HepG2 (cell line): ENCODE results near the gene ZMYND19. TPM values are rescaled to one million over a fixed set of nuclear protein-coding genes. Genes with fewer than 3 reads are reported as not detected.

Experiments used
- ELF1 ChIP-seq: sonication (generic); formaldehyde crosslinking; IDR thresholded peaks from 2 replicates; pipeline ENCODE4 v1.4.0; 2020; ENCODE audit warnings: missing genetic modification reagents
- IKZF4 ChIP-seq: sonication (generic); formaldehyde crosslinking; IDR thresholded peaks from 2 replicates; pipeline ENCODE4 v1.5.1; 2020; ENCODE audit warnings: borderline replicate concordance, mild to moderate bottlenecking, low read depth, missing genetic modification reagents; ENCODE audit errors: not compliant biosample characterization
- MLXIP ChIP-seq: sonication (generic); formaldehyde crosslinking; IDR thresholded peaks from 2 replicates; pipeline ENCODE4 v1.9.0; 2021; ENCODE audit warnings: missing genetic modification reagents, borderline replicate concordance
- NR2C2 ChIP-seq: sonication (generic); formaldehyde crosslinking; IDR thresholded peaks from 2 replicates; pipeline ENCODE4 v1.4.0; 2020; ENCODE audit warnings: missing genetic modification reagents, mild to moderate bottlenecking, moderate library complexity, borderline replicate concordance
- SOX13 ChIP-seq, 3 experiments: fragments of 450-650 bp in 1 of 3; sonication (generic) in 1 of 3; formaldehyde crosslinking in 1 of 3; IDR thresholded peaks in 2 of 3; conservative IDR thresholded peaks in 1 of 3; 2 replicates each; pipeline versions ENCODE4 v1.5.0 to v1.6.1; 2016 to 2020; ENCODE audit warnings: antibody characterized with exemption in 1 of 3, mild to moderate bottlenecking in 1 of 3, missing compliant biosample characterization in 1 of 3, missing genetic modification reagents in 1 of 3, moderate library complexity in 1 of 3
- TEF ChIP-seq: sonication (generic); formaldehyde crosslinking; IDR thresholded peaks from 2 replicates; pipeline ENCODE4 v1.5.0; 2020; ENCODE audit warnings: missing genetic modification reagents
- ZNF558 ChIP-seq: sonication (generic); formaldehyde crosslinking; IDR thresholded peaks from 2 replicates; pipeline ENCODE4 v1.9.0; 2022; ENCODE audit warnings: mild to moderate bottlenecking, missing genetic modification reagents, borderline replicate concordance
- polyA plus RNA-seq, 8 experiments: library from polyadenylated mRNA; depleted of rRNA in 3 of 8; stranded (reverse) in 7 of 8; unstranded in 1 of 8; fragments of >200 nt; fragmentation: Illumina TruSeq in 4 of 8; extraction: Trizol in 4 of 8; gene quantifications; 2 replicates each; pipeline versions ENCODE4 v1.2.1 to v1.2.3, GENCODE V29; 2011 to 2016; ENCODE audit warnings: low read depth in 4 of 8, missing spikeins in 1 of 8, mixed read lengths in 1 of 8; ENCODE audit not compliant: insufficient read depth in 1 of 8
- total RNA-seq, 5 experiments: library from RNA; depleted of rRNA; stranded (reverse); fragments of >200 nt; fragmentation: Illumina TruSeq; extraction: Trizol; gene quantifications; 2 replicates each; pipeline ENCODE4 v1.2.3, GENCODE V29; 2016; ENCODE audit warnings: low read depth in 1 of 5
- TF ChIP-seq, protein P1 (sequence below): sonication (generic); formaldehyde crosslinking; IDR thresholded peaks from 2 replicates; pipeline ENCODE4 v1.4.0; 2020; ENCODE audit warnings: missing genetic modification reagents, borderline replicate concordance
- TF ChIP-seq, protein P2 (sequence below): IDR thresholded peaks from 2 replicates; pipeline ENCODE4 v1.6.1; 2016; ENCODE audit warnings: low read depth, control low read depth
- TF ChIP-seq, protein P3 (sequence below), 2 experiments: sonication (generic) in 1 of 2; formaldehyde crosslinking in 1 of 2; IDR thresholded peaks; 2 replicates each; pipeline versions ENCODE4 v1.4.0 to v1.6.1; 2018 to 2020; ENCODE audit warnings: missing genetic modification reagents in 2 of 2, borderline replicate concordance in 1 of 2, low read depth in 1 of 2, mild to moderate bottlenecking in 1 of 2, missing biosample characterization in 1 of 2
- TF ChIP-seq, protein P4 (sequence below): sonication (generic); IDR thresholded peaks from 2 replicates; pipeline ENCODE4 v1.6.1; 2016; ENCODE audit warnings: low read depth, borderline replicate concordance

ZMYND19 gene
- total and polyA plus RNA-seq, 2 of the 13 experiments (the other 11 are each of a cell fraction or from before 2014, with no cell fraction given): 21.3 to 38.7 TPM

- TF ChIP-seq MLXIP (CRISPR knock-in tag) (no peak), NR2C2 (CRISPR knock-in tag) (no peak), SOX13 (IDR thresholded peaks at IDR 0.05) (no peak), SOX13 (CRISPR knock-in tag; conservative IDR thresholded peaks at IDR 0.05 in 1 of 2, IDR thresholded peaks at IDR 0.05 in 1 of 2) (peak in 1 of 2 experiments; percentile 41; a peak in 1 of 4 replicates), ZNF558 (no peak), TEF (CRISPR knock-in tag) (no peak), ELF1 (CRISPR knock-in tag) (peak; percentile 52; the same call in 1 of the 2 replicates), IKZF4 (CRISPR knock-in tag) (no peak)
- TF ChIP-seq, protein P1, sequence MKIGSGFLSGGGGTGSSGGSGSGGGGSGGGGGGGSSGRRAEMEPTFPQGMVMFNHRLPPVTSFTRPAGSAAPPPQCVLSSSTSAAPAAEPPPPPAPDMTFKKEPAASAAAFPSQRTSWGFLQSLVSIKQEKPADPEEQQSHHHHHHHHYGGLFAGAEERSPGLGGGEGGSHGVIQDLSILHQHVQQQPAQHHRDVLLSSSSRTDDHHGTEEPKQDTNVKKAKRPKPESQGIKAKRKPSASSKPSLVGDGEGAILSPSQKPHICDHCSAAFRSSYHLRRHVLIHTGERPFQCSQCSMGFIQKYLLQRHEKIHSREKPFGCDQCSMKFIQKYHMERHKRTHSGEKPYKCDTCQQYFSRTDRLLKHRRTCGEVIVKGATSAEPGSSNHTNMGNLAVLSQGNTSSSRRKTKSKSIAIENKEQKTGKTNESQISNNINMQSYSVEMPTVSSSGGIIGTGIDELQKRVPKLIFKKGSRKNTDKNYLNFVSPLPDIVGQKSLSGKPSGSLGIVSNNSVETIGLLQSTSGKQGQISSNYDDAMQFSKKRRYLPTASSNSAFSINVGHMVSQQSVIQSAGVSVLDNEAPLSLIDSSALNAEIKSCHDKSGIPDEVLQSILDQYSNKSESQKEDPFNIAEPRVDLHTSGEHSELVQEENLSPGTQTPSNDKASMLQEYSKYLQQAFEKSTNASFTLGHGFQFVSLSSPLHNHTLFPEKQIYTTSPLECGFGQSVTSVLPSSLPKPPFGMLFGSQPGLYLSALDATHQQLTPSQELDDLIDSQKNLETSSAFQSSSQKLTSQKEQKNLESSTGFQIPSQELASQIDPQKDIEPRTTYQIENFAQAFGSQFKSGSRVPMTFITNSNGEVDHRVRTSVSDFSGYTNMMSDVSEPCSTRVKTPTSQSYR: no peak
- TF ChIP-seq, protein P2, sequence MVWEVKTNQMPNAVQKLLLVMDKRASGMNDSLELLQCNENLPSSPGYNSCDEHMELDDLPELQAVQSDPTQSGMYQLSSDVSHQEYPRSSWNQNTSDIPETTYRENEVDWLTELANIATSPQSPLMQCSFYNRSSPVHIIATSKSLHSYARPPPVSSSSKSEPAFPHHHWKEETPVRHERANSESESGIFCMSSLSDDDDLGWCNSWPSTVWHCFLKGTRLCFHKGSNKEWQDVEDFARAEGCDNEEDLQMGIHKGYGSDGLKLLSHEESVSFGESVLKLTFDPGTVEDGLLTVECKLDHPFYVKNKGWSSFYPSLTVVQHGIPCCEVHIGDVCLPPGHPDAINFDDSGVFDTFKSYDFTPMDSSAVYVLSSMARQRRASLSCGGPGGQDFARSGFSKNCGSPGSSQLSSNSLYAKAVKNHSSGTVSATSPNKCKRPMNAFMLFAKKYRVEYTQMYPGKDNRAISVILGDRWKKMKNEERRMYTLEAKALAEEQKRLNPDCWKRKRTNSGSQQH (CRISPR knock-in tag): no peak
- TF ChIP-seq, protein P3, sequence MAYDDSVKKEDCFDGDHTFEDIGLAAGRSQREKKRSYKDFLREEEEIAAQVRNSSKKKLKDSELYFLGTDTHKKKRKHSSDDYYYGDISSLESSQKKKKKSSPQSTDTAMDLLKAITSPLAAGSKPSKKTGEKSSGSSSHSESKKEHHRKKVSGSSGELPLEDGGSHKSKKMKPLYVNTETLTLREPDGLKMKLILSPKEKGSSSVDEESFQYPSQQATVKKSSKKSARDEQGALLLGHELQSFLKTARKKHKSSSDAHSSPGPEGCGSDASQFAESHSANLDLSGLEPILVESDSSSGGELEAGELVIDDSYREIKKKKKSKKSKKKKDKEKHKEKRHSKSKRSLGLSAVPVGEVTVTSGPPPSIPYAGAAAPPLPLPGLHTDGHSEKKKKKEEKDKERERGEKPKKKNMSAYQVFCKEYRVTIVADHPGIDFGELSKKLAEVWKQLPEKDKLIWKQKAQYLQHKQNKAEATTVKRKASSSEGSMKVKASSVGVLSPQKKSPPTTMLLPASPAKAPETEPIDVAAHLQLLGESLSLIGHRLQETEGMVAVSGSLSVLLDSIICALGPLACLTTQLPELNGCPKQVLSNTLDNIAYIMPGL (CRISPR knock-in tag; IDR thresholded peaks at IDR 0.05; ENCODE audit: borderline replicate concordance in 1 of 2, low read depth in 1 of 2): 0 out of 4 replicates have a peak, but pooled peaks of 1 of the 2 experiments have one; percentile 36
- TF ChIP-seq, protein P4, sequence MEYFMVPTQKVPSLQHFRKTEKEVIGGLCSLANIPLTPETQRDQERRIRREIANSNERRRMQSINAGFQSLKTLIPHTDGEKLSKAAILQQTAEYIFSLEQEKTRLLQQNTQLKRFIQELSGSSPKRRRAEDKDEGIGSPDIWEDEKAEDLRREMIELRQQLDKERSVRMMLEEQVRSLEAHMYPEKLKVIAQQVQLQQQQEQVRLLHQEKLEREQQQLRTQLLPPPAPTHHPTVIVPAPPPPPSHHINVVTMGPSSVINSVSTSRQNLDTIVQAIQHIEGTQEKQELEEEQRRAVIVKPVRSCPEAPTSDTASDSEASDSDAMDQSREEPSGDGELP: peak; percentile 57; the same call in 1 of the 2 replicates
Measured at GRCh38 chr9:137550231-137550621, 40.1 kb downstream of the ZMYND19 start, which contains the start of gene PNPLA7 (continued).
